ENCODE measurements around the gene FGFR4.

- TF ChIP-seq CTCF (IDR thresholded peaks at IDR 0.05; ENCODE audit: low read depth, low read length) (no peak), EZH2phosphoT487 (IDR thresholded peaks at IDR 0.05; ENCODE audit: low read depth) (no peak)
Observed at GRCh38 chr5:177087398-177088005, 787 bp downstream of the FGFR4 start.
